HG03469 (cell line): ENCODE measurements around the gene CD8B.
"Not testable (repeated sequence)": the region's sequence is repeated elsewhere in the genome, so short reads cannot be mapped to it uniquely, and the experiment has no call there.

ENCODE experiments used
- ATAC-seq: cut with Tn5 transposase; IDR thresholded peaks from one replicate; pipeline ENCODE4 v1.9.1; 2021; ENCODE audit warnings: mild to moderate bottlenecking, moderate library complexity, moderate number of reproducible peaks; ENCODE audit not compliant: unreplicated experiment

Gene CD8B

GRCh38 chr2:86861628-86862379, at the start of gene CD8B:
CD8B (minus strand) TSS chr2:86861886; CDS start chr2:86861865, 21 bp downstream.
- not testable (repeated sequence) for ATAC-seq

GRCh38 chr2:86905868-86906267, 44.2 kb upstream of the CD8B start:
- not testable (repeated sequence) for ATAC-seq

- not testable (repeated sequence) for ATAC-seq
Observed at GRCh38 chr2:86900687-86901086, 39.0 kb upstream of the CD8B start.

GRCh38 chr2:86886026-86886425, 24.3 kb upstream of the CD8B start:
- ATAC-seq = not testable (repeated sequence)

- ATAC-seq = not testable (repeated sequence)
Observed at GRCh38 chr2:86882865-86883264, 21.2 kb upstream of the CD8B start.

GRCh38 chr2:86882118-86882665, 20.5 kb upstream of the CD8B start:
- ATAC-seq = not testable (repeated sequence)

GRCh38 chr2:86878986-86879385, 17.3 kb upstream of the CD8B start:
- ATAC-seq = not testable (repeated sequence)

- ATAC-seq = not testable (repeated sequence)
Observed at GRCh38 chr2:86870941-86871340, 9.3 kb upstream of the CD8B start.

GRCh38 chr2:86868895-86869468, 7.3 kb upstream of the CD8B start:
- ATAC-seq = not testable (repeated sequence)

- not testable (repeated sequence) for ATAC-seq
Observed at GRCh38 chr2:86862380-86862703, 656 bp upstream of the CD8B start.

- not testable (repeated sequence) for ATAC-seq
Observed at GRCh38 chr2:86861175-86861574, 511 bp downstream of the CD8B start.

- ATAC-seq = not testable (repeated sequence)
Observed at GRCh38 chr2:86860573-86860972, 1.1 kb downstream of the CD8B start.

GRCh38 chr2:86857688-86858087, 4.0 kb downstream of the CD8B start:
- ATAC-seq = not testable (repeated sequence)

GRCh38 chr2:86856498-86856897, 5.2 kb downstream of the CD8B start:
- not testable (repeated sequence) for ATAC-seq

- not testable (repeated sequence) for ATAC-seq
Observed at GRCh38 chr2:86855981-86856380, 5.7 kb downstream of the CD8B start.

- not testable (repeated sequence) for ATAC-seq
Observed at GRCh38 chr2:86851581-86851980, 10.1 kb downstream of the CD8B start.

- ATAC-seq = not testable (repeated sequence)
Observed at GRCh38 chr2:86842607-86843234, 19.0 kb downstream of the CD8B start.

GRCh38 chr2:86841330-86841729, 20.4 kb downstream of the CD8B start:
- not testable (repeated sequence) for ATAC-seq

- ATAC-seq = not testable (repeated sequence)
Observed at GRCh38 chr2:86839871-86840548, 21.7 kb downstream of the CD8B start.

GRCh38 chr2:86839455-86839854, 22.2 kb downstream of the CD8B start:
- ATAC-seq = not testable (repeated sequence)

- ATAC-seq = not testable (repeated sequence)
Observed at GRCh38 chr2:86837714-86838113, 24.0 kb downstream of the CD8B start.
